GM12801 (cell line): ENCODE results near the gene IL12RB2.

Source experiments
- CTCF ChIP-seq: IDR thresholded peaks from one replicate; pipeline ENCODE4 v1.5.1; 2011; ENCODE audit warnings: control low read depth; ENCODE audit not compliant: insufficient read length; ENCODE audit errors: extremely low read depth

Gene IL12RB2

DNA sequence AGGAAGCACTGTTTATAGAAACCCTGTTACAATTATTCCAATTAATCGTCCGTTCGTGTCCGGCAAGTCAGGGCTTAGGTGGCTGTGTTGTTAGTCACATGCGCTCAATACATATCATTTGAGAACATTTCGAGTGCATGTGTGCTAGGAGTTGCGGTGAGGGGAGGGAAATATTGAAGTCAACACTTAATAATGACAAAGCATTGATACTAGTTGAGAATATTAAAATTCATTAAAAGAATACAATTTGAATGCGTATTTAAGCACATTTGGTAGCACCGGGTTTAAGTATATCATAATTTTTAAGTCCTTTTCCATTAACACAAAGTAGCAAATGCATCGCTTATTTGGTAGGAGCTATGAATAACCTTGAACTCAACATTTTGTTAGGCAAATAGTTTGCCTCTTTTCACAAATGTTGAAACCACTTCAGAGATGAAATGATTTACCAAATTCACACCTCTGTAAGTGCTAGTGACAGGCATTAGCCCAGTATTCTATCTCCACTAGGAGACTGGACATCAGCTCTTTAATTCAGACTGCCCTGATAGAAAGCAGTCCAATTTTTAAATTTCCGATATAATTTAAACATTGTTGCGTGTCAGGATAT lies 123.6 kb downstream of the IL12RB2 start:
- no peak for TF ChIP-seq CTCF

- no peak for TF ChIP-seq CTCF
These were observed 124.4 kb downstream of the IL12RB2 start for GRCh38 chr1:67431869-67432578.

- no peak for TF ChIP-seq CTCF
These were observed 125.1 kb downstream of the IL12RB2 start for GRCh38 chr1:67432745-67433144.

- TF ChIP-seq CTCF, result no peak
These were observed 126.2 kb downstream of the IL12RB2 start for GRCh38 chr1:67433837-67434236.

GRCh38 chr1:67434491-67434890 lies 126.8 kb downstream of the IL12RB2 start:
- no peak for TF ChIP-seq CTCF

- no peak for TF ChIP-seq CTCF
These were observed 128.9 kb downstream of the IL12RB2 start for GRCh38 chr1:67436511-67437055.

- TF ChIP-seq CTCF, result no peak
These were observed 130.3 kb downstream of the IL12RB2 start for GRCh38 chr1:67437961-67438360.
